ENCODE measurements around the gene NADSYN1.

Gene NADSYN1

DNA sequence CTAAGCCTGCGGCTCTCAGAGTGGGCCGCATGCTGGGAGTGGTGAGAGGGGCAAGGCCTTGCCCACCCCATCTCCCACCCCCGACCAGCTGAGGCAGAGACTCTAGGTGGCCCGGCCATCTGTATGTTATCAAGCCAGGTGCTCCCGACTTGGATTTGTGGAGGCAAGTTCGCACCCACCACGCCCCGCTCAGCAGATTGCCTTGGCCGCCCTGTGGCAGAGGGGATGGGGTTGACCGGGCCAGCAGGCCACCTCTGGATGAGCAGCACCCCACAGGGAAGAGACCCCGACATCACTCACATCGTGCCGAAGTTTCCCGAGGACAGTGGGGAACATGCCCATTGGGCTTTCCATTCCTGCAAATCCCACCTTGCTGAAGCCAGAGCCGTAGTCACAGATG lies 45.6 kb upstream of the NADSYN1 start:
- Histone ChIP-seq H4K20me1 (ENCODE audit: control insufficient read depth, insufficient read depth, low read depth, low read length) (no peaks in the 10 kb centered on the region), H3F3A (ENCODE audit: control insufficient read depth, insufficient read depth) (no peaks in the 10 kb centered on the region), H3K4me1 (ENCODE audit: control insufficient read depth, low read length) (peaks cover 7% of the 10 kb centered on the region), H3K9me2 (replicated peaks; ENCODE audit: control insufficient read depth, low read length) (no peaks in the 10 kb centered on the region), H3K36me3 (ENCODE audit: control insufficient read depth, low read length) (no peaks in the 10 kb centered on the region), H3K79me2 (ENCODE audit: control insufficient read depth, low read length) (no peaks in the 10 kb centered on the region), H3K4me2 (ENCODE audit: low read length) (no peak overlapping the region), H3K27ac (ENCODE audit: low read depth, low read length) (no peak overlapping the region), H3K4me3 (ENCODE audit: low read length) (no peak overlapping the region), H3K27me3 (ENCODE audit: control insufficient read depth, low read length) (no peaks in the 10 kb centered on the region), H3K9me3 (ENCODE audit: control insufficient read depth, insufficient read depth, low read length) (peaks cover 3% of the 10 kb centered on the region; the same call in 1 of the 2 replicates)
- TF ChIP-seq, protein P1, sequence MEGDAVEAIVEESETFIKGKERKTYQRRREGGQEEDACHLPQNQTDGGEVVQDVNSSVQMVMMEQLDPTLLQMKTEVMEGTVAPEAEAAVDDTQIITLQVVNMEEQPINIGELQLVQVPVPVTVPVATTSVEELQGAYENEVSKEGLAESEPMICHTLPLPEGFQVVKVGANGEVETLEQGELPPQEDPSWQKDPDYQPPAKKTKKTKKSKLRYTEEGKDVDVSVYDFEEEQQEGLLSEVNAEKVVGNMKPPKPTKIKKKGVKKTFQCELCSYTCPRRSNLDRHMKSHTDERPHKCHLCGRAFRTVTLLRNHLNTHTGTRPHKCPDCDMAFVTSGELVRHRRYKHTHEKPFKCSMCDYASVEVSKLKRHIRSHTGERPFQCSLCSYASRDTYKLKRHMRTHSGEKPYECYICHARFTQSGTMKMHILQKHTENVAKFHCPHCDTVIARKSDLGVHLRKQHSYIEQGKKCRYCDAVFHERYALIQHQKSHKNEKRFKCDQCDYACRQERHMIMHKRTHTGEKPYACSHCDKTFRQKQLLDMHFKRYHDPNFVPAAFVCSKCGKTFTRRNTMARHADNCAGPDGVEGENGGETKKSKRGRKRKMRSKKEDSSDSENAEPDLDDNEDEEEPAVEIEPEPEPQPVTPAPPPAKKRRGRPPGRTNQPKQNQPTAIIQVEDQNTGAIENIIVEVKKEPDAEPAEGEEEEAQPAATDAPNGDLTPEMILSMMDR (IDR thresholded peaks at IDR 0.05; ENCODE audit: low read depth, low read length, poor library complexity, severe bottlenecking), result no peak
- TF ChIP-seq EZH2phosphoT487 (IDR thresholded peaks at IDR 0.05; ENCODE audit: borderline replicate concordance, low read length), result no peak

DNA sequence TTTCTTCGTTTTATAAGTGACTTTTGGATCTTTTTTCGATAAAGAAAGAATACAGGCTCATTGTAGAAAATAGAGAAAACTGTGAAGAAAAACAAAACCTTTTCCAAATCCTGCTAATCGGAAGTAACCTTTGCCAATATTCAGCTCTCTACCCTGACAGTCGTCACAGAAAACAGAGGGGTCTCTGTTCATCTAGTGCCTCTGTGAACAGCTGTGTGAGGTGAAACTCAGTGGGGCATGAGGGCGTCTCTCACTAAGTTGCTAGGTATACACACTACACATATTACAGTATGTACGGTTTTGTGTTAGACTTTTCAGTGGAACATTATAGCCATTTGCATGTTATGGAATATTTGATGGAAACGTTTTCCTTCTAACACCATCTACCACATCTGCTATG lies 44.2 kb upstream of the NADSYN1 start:
- Histone ChIP-seq H3F3A (ENCODE audit: control insufficient read depth, insufficient read depth) (no peaks in the 10 kb centered on the region), H3K4me3 (ENCODE audit: low read length) (no peak overlapping the region), H3K9me3 (ENCODE audit: control insufficient read depth, insufficient read depth, low read length) (no peaks in the 10 kb centered on the region), H4K20me1 (ENCODE audit: control insufficient read depth, insufficient read depth, low read depth, low read length) (no peaks in the 10 kb centered on the region), H3K27ac (ENCODE audit: low read depth, low read length) (no peak overlapping the region), H3K79me2 (ENCODE audit: control insufficient read depth, low read length) (no peaks in the 10 kb centered on the region), H3K4me2 (ENCODE audit: low read length) (no peak overlapping the region), H3K9me2 (replicated peaks; ENCODE audit: control insufficient read depth, low read length) (no peaks in the 10 kb centered on the region), H3K27me3 (ENCODE audit: control insufficient read depth, low read length) (peaks cover 4% of the 10 kb centered on the region; the same call in 1 of the 2 replicates), H3K36me3 (ENCODE audit: control insufficient read depth, low read length) (no peaks in the 10 kb centered on the region), H3K4me1 (ENCODE audit: control insufficient read depth, low read length) (peaks cover 7% of the 10 kb centered on the region)
- no peak for TF ChIP-seq EZH2phosphoT487 (IDR thresholded peaks at IDR 0.05; ENCODE audit: borderline replicate concordance, low read length)
- TF ChIP-seq, protein P1 (IDR thresholded peaks at IDR 0.05; ENCODE audit: low read depth, low read length, poor library complexity, severe bottlenecking), result no peak

DNA sequence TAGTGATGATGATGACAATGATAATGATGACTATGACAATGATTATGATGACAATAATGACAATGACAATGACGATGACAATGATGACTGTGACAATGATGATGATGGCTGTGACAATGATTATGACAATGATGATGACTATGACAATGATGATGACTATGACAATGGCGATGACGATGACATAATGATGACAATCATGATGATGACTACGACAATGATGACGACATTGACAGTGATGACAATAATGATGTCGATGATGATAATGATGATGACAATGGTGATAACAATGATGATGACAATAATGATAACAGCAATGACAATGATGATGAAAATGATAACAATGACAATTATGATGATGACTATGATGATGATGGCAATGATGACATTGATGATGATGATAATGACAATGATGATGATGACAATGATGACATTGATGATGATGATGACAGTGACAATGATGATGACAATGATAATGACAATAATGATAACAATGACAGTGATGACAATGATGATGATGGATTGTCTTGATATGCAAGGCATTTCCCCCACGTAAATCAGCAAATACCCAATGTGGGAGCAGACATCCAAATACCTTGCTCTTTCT lies 42.5 kb upstream of the NADSYN1 start:
- Histone ChIP-seq H3K9me3 (ENCODE audit: control insufficient read depth, insufficient read depth, low read length) (no peaks in the 10 kb centered on the region), H3K36me3 (ENCODE audit: control insufficient read depth, low read length) (no peaks in the 10 kb centered on the region), H3K9me2 (replicated peaks; ENCODE audit: control insufficient read depth, low read length) (no peaks in the 10 kb centered on the region), H3K27ac (ENCODE audit: low read depth, low read length) (no peak overlapping the region), H4K20me1 (ENCODE audit: control insufficient read depth, insufficient read depth, low read depth, low read length) (no peaks in the 10 kb centered on the region), H3K4me2 (ENCODE audit: low read length) (no peak overlapping the region), H3K79me2 (ENCODE audit: control insufficient read depth, low read length) (no peaks in the 10 kb centered on the region), H3F3A (ENCODE audit: control insufficient read depth, insufficient read depth) (no peaks in the 10 kb centered on the region), H3K4me3 (ENCODE audit: low read length) (no peak overlapping the region), H3K27me3 (ENCODE audit: control insufficient read depth, low read length) (peaks cover 4% of the 10 kb centered on the region; the same call in 1 of the 2 replicates), H3K4me1 (ENCODE audit: control insufficient read depth, low read length) (peaks cover 7% of the 10 kb centered on the region)
- TF ChIP-seq, protein P1 (IDR thresholded peaks at IDR 0.05; ENCODE audit: low read depth, low read length, poor library complexity, severe bottlenecking), result no peak
- no peak for TF ChIP-seq EZH2phosphoT487 (IDR thresholded peaks at IDR 0.05; ENCODE audit: borderline replicate concordance, low read length)

All from DOHH2 (cell line).